K562 (cell line): Measurements from ENCODE around the gene FADS1. TPM values are rescaled to one million over a fixed set of nuclear protein-coding genes. Genes with fewer than 3 reads are reported as not detected.

Experiments used
- CREB1 ChIP-seq, 2 experiments: sonication (generic) in 1 of 2; formaldehyde crosslinking in 1 of 2; IDR thresholded peaks; 2 replicates each; pipeline versions ENCODE4 v1.6.1 to v1.8.0; 2012 to 2022; ENCODE audit warnings: inconsistent platforms in 1 of 2, mild to moderate bottlenecking in 1 of 2, missing genetic modification reagents in 1 of 2, moderate library complexity in 1 of 2
- FOXJ2 ChIP-seq: fragments of 200-800 bp; sonication (Bioruptor generic); IDR thresholded peaks from 2 replicates; pipeline ENCODE4 v1.6.1; 2016; ENCODE audit warnings: missing genetic modification characterization, missing compliant biosample characterization
- FOXK2 ChIP-seq, 2 experiments: fragments of 450-650 bp; IDR thresholded peaks in 1 of 2; conservative IDR thresholded peaks in 1 of 2; 2 replicates each; pipeline ENCODE4 v1.6.1; 2016; ENCODE audit warnings: low read depth in 2 of 2, mild to moderate bottlenecking in 1 of 2
- IRF2 ChIP-seq: sonication (generic); formaldehyde crosslinking; IDR thresholded peaks from 2 replicates; pipeline ENCODE4 v1.8.1; 2022; ENCODE audit warnings: mild to moderate bottlenecking, missing genetic modification reagents
- MYC ChIP-seq, 2 experiments: fragments of 250-450 bp in 1 of 2; sonication (Bioruptor Pico) in 1 of 2; IDR thresholded peaks; 2 replicates each; pipeline versions ENCODE4 v1.5.1 to v1.6.1; 2012 to 2021; ENCODE audit warnings: low read depth in 2 of 2, borderline replicate concordance in 1 of 2, improper control_type of control experiment in 1 of 2, low read length in 1 of 2, mild to moderate bottlenecking in 1 of 2, moderate library complexity in 1 of 2
- POLR2A ChIP-seq: fragments of 450-650 bp; conservative IDR thresholded peaks from 2 replicates; pipeline ENCODE4 v1.6.1; 2016
- RAD51 ChIP-seq: fragments of 450-650 bp; IDR thresholded peaks from 2 replicates; pipeline ENCODE4 v1.7.1; 2016; ENCODE audit warnings: low read depth, mild to moderate bottlenecking, borderline replicate concordance
- SMARCC2 ChIP-seq: fragments of 450-650 bp; IDR thresholded peaks from 2 replicates; pipeline ENCODE4 v1.6.1; 2017; ENCODE audit warnings: antibody characterized with exemption, moderate library complexity, mild to moderate bottlenecking, low read depth
- TOE1 ChIP-seq, 2 experiments: fragments of 450-650 bp in 1 of 2; sonication (generic) in 1 of 2; formaldehyde crosslinking in 1 of 2; IDR thresholded peaks; 2 replicates each; pipeline versions ENCODE4 v1.7.1 to v1.8.0; 2016 to 2022; ENCODE audit warnings: borderline replicate concordance in 2 of 2, mild to moderate bottlenecking in 2 of 2, antibody characterized with exemption in 1 of 2, inconsistent platforms in 1 of 2, low read depth in 1 of 2, missing genetic modification reagents in 1 of 2, moderate library complexity in 1 of 2
- ZBED1 ChIP-seq: IDR thresholded peaks from 2 replicates; pipeline ENCODE4 v1.6.1; 2014
- ZKSCAN8 ChIP-seq: fragments of 200-800 bp; sonication (Bioruptor generic); IDR thresholded peaks from 2 replicates; pipeline ENCODE4 v1.6.1; 2016; ENCODE audit warnings: missing genetic modification characterization, missing compliant biosample characterization
- polyA plus RNA-seq, 8 experiments: library from polyadenylated mRNA; depleted of rRNA in 4 of 8; stranded (reverse) in 5 of 8; unstranded in 3 of 8; fragments of >200 nt; fragmentation: Nextera tagmentation in 2 of 8; fragmentation: Illumina TruSeq in 1 of 8; extraction: Ambion mirVana in 2 of 8; extraction: Trizol in 1 of 8; gene quantifications; 2 replicates each; pipeline versions ENCODE4 v1.2.1 to v1.2.3, GENCODE V29; 2011 to 2014; ENCODE audit warnings: inconsistent platforms in 1 of 8, missing spikeins in 1 of 8
- total RNA-seq, 7 experiments: library from RNA; depleted of rRNA in 6 of 7; stranded (reverse); fragments of >200 nt in 6 of 7; fragmentation: Illumina TruSeq in 2 of 7; extraction: Trizol in 2 of 7; gene quantifications; 2 replicates each; pipeline versions ENCODE4 v1.2.1 to v1.2.3, GENCODE V29; 2011 to 2021; ENCODE audit warnings: low replicate concordance in 1 of 7
- TF ChIP-seq, protein P1 (sequence below): sonication (generic); formaldehyde crosslinking; IDR thresholded peaks from 2 replicates; pipeline ENCODE4 v1.8.1; 2023; ENCODE audit warnings: missing genetic modification reagents, mild to moderate bottlenecking, borderline replicate concordance
- TF ChIP-seq, protein P2 (sequence below), 2 experiments: IDR thresholded peaks; 2 replicates each; pipeline ENCODE4 v1.6.1; 2011; ENCODE audit warnings: borderline replicate concordance in 1 of 2, control low read depth in 1 of 2, low read depth in 1 of 2, low read length in 1 of 2, mild to moderate bottlenecking in 1 of 2, mixed read lengths in 1 of 2, moderate library complexity in 1 of 2; ENCODE audit not compliant: insufficient read depth in 1 of 2, insufficient read length in 1 of 2, poor library complexity in 1 of 2, severe bottlenecking in 1 of 2; ENCODE audit errors: extremely low read depth in 1 of 2
- TF ChIP-seq, protein P3 (sequence below), 3 experiments: fragments of 200-800 bp in 1 of 3; fragments of 250-450 bp in 1 of 3; fragments of 450-650 bp in 1 of 3; sonication (Bioruptor Pico) in 1 of 3; sonication (Bioruptor generic) in 1 of 3; formaldehyde crosslinking in 1 of 3; IDR thresholded peaks; 2 replicates each; pipeline versions ENCODE4 v1.6.1 to v1.8.0; 2016 to 2022; ENCODE audit warnings: mild to moderate bottlenecking in 2 of 3, missing genetic modification characterization in 2 of 3, missing compliant biosample characterization in 1 of 3, moderate library complexity in 1 of 3

Gene FADS1
- total and polyA plus RNA-seq, 9 of the 15 experiments (the other 6 are each of a cell fraction or from before 2014, with no cell fraction given): 110 to 864 (median 364) TPM

DNA sequence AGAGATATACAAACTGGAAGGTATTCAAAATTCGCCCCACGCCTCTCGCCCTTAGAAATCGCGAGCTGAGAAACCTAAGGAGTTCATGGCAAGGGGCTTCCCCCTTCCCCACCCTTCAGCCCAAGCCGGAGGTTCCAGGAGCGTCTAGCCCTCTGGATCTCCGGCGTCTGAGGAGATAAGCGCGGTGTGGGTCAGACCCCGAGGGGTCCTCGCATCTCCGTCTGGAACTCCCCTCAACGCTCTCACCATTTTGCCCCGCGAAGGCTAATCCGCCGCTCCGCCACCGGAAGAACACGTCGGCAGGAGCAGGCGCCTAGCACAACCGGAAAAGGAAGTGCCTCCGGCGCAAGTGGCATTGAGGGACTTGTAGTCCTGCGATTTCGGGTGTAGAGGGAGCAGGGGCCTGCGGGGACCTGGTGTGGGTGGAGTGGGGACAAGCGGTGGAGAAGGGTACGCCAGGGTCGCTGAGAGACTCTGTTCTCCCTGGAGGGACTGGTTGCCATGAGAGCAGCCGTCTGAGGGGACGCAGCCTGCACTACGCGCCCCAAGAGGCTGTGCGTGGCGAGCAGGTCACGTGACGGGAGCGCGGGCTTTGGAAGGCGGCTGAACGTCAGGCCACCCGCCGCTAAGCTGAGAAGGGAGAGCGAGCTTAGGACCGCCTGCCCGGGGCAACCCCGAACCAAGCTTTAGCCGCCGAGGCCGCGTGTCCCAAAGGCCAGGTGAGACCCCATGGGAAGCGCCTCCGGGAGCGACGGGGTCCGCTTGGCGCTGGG is 24.3 kb downstream of the FADS1 start, which contains the start of the genes FEN1 and TMEM258 (continued):
- TF ChIP-seq, protein P1, sequence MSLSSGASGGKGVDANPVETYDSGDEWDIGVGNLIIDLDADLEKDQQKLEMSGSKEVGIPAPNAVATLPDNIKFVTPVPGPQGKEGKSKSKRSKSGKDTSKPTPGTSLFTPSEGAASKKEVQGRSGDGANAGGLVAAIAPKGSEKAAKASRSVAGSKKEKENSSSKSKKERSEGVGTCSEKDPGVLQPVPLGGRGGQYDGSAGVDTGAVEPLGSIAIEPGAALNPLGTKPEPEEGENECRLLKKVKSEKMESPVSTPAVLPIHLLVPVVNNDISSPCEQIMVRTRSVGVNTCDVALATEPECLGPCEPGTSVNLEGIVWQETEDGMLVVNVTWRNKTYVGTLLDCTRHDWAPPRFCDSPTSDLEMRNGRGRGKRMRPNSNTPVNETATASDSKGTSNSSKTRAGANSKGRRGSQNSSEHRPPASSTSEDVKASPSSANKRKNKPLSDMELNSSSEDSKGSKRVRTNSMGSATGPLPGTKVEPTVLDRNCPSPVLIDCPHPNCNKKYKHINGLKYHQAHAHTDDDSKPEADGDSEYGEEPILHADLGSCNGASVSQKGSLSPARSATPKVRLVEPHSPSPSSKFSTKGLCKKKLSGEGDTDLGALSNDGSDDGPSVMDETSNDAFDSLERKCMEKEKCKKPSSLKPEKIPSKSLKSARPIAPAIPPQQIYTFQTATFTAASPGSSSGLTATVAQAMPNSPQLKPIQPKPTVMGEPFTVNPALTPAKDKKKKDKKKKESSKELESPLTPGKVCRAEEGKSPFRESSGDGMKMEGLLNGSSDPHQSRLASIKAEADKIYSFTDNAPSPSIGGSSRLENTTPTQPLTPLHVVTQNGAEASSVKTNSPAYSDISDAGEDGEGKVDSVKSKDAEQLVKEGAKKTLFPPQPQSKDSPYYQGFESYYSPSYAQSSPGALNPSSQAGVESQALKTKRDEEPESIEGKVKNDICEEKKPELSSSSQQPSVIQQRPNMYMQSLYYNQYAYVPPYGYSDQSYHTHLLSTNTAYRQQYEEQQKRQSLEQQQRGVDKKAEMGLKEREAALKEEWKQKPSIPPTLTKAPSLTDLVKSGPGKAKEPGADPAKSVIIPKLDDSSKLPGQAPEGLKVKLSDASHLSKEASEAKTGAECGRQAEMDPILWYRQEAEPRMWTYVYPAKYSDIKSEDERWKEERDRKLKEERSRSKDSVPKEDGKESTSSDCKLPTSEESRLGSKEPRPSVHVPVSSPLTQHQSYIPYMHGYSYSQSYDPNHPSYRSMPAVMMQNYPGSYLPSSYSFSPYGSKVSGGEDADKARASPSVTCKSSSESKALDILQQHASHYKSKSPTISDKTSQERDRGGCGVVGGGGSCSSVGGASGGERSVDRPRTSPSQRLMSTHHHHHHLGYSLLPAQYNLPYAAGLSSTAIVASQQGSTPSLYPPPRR (CRISPR knock-in tag): peak; percentile 93
- TF ChIP-seq FOXJ2 (peak; percentile 81; the same call in 1 of the 2 replicates), IRF2 (no peak), ZKSCAN8 (CRISPR knock-in tag) (0 out of 2 replicates have a peak, but pooled peaks have one; percentile 26), RAD51 (peak; percentile 99), CREB1 (IDR thresholded peaks at IDR 0.05) (no peak), CREB1 (CRISPR knock-in tag; IDR thresholded peaks at IDR 0.05) (peak; percentile 53; the same call in 1 of the 2 replicates), FOXK2 (conservative IDR thresholded peaks at IDR 0.05 in 1 of 2, IDR thresholded peaks at IDR 0.05 in 1 of 2; ENCODE audit: low read depth in 2 of 2) (peak; percentile 10 to 78; a peak in 2 of 4 replicates), POLR2A (peak; percentile 94), ZBED1 (0 out of 2 replicates have a peak, but pooled peaks have one; percentile 25), MYC (IDR thresholded peaks at IDR 0.05; ENCODE audit: low read depth, low read length) (peak; percentile 36), MYC (CRISPR knock-in tag; IDR thresholded peaks at IDR 0.05; ENCODE audit: borderline replicate concordance, low read depth) (no peak; the same call in 1 of the 2 replicates), SMARCC2 (no peak), TOE1 (IDR thresholded peaks at IDR 0.05; ENCODE audit: borderline replicate concordance) (peak; percentile 100), TOE1 (CRISPR knock-in tag; IDR thresholded peaks at IDR 0.05; ENCODE audit: borderline replicate concordance, low read depth) (no peak)
- TF ChIP-seq, protein P2, sequence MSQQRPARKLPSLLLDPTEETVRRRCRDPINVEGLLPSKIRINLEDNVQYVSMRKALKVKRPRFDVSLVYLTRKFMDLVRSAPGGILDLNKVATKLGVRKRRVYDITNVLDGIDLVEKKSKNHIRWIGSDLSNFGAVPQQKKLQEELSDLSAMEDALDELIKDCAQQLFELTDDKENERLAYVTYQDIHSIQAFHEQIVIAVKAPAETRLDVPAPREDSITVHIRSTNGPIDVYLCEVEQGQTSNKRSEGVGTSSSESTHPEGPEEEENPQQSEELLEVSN (IDR thresholded peaks at IDR 0.05; ENCODE audit: borderline replicate concordance in 1 of 2, extremely low read depth in 1 of 2, insufficient read depth in 1 of 2, insufficient read length in 1 of 2, low read depth in 1 of 2, low read length in 1 of 2, poor library complexity in 1 of 2, severe bottlenecking in 1 of 2): peak; percentile 88 to 90
- TF ChIP-seq, protein P3, sequence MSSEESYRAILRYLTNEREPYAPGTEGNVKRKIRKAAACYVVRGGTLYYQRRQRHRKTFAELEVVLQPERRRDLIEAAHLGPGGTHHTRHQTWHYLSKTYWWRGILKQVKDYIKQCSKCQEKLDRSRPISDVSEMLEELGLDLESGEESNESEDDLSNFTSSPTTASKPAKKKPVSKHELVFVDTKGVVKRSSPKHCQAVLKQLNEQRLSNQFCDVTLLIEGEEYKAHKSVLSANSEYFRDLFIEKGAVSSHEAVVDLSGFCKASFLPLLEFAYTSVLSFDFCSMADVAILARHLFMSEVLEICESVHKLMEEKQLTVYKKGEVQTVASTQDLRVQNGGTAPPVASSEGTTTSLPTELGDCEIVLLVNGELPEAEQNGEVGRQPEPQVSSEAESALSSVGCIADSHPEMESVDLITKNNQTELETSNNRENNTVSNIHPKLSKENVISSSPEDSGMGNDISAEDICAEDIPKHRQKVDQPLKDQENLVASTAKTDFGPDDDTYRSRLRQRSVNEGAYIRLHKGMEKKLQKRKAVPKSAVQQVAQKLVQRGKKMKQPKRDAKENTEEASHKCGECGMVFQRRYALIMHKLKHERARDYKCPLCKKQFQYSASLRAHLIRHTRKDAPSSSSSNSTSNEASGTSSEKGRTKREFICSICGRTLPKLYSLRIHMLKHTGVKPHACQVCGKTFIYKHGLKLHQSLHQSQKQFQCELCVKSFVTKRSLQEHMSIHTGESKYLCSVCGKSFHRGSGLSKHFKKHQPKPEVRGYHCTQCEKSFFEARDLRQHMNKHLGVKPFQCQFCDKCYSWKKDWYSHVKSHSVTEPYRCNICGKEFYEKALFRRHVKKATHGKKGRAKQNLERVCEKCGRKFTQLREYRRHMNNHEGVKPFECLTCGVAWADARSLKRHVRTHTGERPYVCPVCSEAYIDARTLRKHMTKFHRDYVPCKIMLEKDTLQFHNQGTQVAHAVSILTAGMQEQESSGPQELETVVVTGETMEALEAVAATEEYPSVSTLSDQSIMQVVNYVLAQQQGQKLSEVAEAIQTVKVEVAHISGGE (CRISPR knock-in tag; IDR thresholded peaks at IDR 0.05): peak; percentile 77 to 96 (median 79); a peak in 5 of 6 replicates
